HepG2 (cell line): Measurements from ENCODE around the gene APBA3. TPM values are rescaled to one million over a fixed set of nuclear protein-coding genes. Genes with fewer than 3 reads are reported as not detected.

Source experiments
- BCLAF1 ChIP-seq: fragments of 450-650 bp; IDR thresholded peaks from 2 replicates; pipeline ENCODE4 v1.6.1; 2017; ENCODE audit warnings: mild to moderate bottlenecking
- CBFB ChIP-seq: sonication (generic); formaldehyde crosslinking; IDR thresholded peaks from 2 replicates; pipeline ENCODE4 v1.4.0; 2020; ENCODE audit warnings: missing genetic modification reagents
- LRRFIP1 ChIP-seq: sonication (generic); formaldehyde crosslinking; conservative IDR thresholded peaks from 2 replicates; pipeline ENCODE4 v1.4.0; 2020; ENCODE audit warnings: missing genetic modification reagents
- MATR3 ChIP-seq: sonication (generic); formaldehyde crosslinking; IDR thresholded peaks from 2 replicates; pipeline ENCODE4 v1.4.0; 2020; ENCODE audit warnings: missing genetic modification reagents
- MXI1 ChIP-seq: IDR thresholded peaks from 3 replicates; pipeline ENCODE4 v1.6.1; 2012; ENCODE audit warnings: low read depth, low read length, inconsistent platforms, borderline replicate concordance
- NCOA2 ChIP-seq: sonication (generic); formaldehyde crosslinking; IDR thresholded peaks from 2 replicates; pipeline ENCODE4 v1.8.0; 2022; ENCODE audit warnings: inconsistent platforms
- TBX2 ChIP-seq: sonication (generic); formaldehyde crosslinking; IDR thresholded peaks from 2 replicates; pipeline ENCODE4 v1.5.0; 2020; ENCODE audit warnings: missing genetic modification reagents, mild to moderate bottlenecking, borderline replicate concordance
- TMF1 ChIP-seq: sonication (generic); formaldehyde crosslinking; IDR thresholded peaks from 2 replicates; pipeline ENCODE4 v1.8.1; 2022; ENCODE audit warnings: low read depth, missing genetic modification reagents
- ZNF253 ChIP-seq: sonication (generic); formaldehyde crosslinking; IDR thresholded peaks from 2 replicates; pipeline ENCODE4 v1.8.0; 2022; ENCODE audit warnings: mild to moderate bottlenecking, missing genetic modification reagents, borderline replicate concordance
- ZNF280B ChIP-seq: sonication (generic); formaldehyde crosslinking; IDR thresholded peaks from 2 replicates; pipeline ENCODE4 v1.5.0; 2020; ENCODE audit warnings: missing genetic modification reagents, mild to moderate bottlenecking, borderline replicate concordance
- ZNF598 ChIP-seq: sonication (generic); formaldehyde crosslinking; IDR thresholded peaks from 2 replicates; pipeline ENCODE4 v1.5.1; 2020; ENCODE audit warnings: mild to moderate bottlenecking, missing genetic modification reagents, borderline replicate concordance
- ZNF788 ChIP-seq: sonication (generic); formaldehyde crosslinking; IDR thresholded peaks from 2 replicates; pipeline ENCODE4 v1.5.0; 2020; ENCODE audit warnings: mild to moderate bottlenecking, missing genetic modification reagents, borderline replicate concordance
- polyA plus RNA-seq, 8 experiments: library from polyadenylated mRNA; depleted of rRNA in 3 of 8; stranded (reverse) in 7 of 8; unstranded in 1 of 8; fragments of >200 nt; fragmentation: Illumina TruSeq in 4 of 8; extraction: Trizol in 4 of 8; gene quantifications; 2 replicates each; pipeline versions ENCODE4 v1.2.1 to v1.2.3, GENCODE V29; 2011 to 2016; ENCODE audit warnings: low read depth in 4 of 8, missing spikeins in 1 of 8, mixed read lengths in 1 of 8; ENCODE audit not compliant: insufficient read depth in 1 of 8
- total RNA-seq, 5 experiments: library from RNA; depleted of rRNA; stranded (reverse); fragments of >200 nt; fragmentation: Illumina TruSeq; extraction: Trizol; gene quantifications; 2 replicates each; pipeline ENCODE4 v1.2.3, GENCODE V29; 2016; ENCODE audit warnings: low read depth in 1 of 5

The APBA3 gene
- total and polyA plus RNA-seq, 2 of the 13 experiments (the other 11 are each of a cell fraction or from before 2014, with no cell fraction given), result 14.2 to 14.3 TPM

- TF ChIP-seq CBFB (CRISPR knock-in tag), result no peak
- TF ChIP-seq ZNF253 (CRISPR knock-in tag), result no peak
- TF ChIP-seq ZNF598 (CRISPR knock-in tag), result peak; percentile 28; the same call in 1 of the 2 replicates
- TF ChIP-seq MXI1, result peak; percentile 77; the same call in 1 of the 3 replicates
- TF ChIP-seq TBX2 (CRISPR knock-in tag), result peak; percentile 56
- TF ChIP-seq NCOA2 (CRISPR knock-in tag), result peak; percentile 43
- TF ChIP-seq LRRFIP1 (CRISPR knock-in tag), result no peak
- peak; percentile 84; the same call in 1 of the 2 replicates for TF ChIP-seq ZNF788
- TF ChIP-seq ZNF280B (CRISPR knock-in tag), result peak; percentile 39; the same call in 1 of the 2 replicates
- no peak for TF ChIP-seq BCLAF1
- TF ChIP-seq MATR3, result no peak
- no peak; the same call in 1 of the 2 replicates for TF ChIP-seq TMF1
Observed at GRCh38 chr19:3761382-3762129, at the start of gene APBA3 (continued).
